Neural crest cell (in vitro differentiated cells): Measurements from ENCODE around the gene EML5. TPM values are rescaled to one million over a fixed set of nuclear protein-coding genes. Genes with fewer than 3 reads are reported as not detected.

Experiments
- DNase-seq: peaks from one replicate; pipeline ENCODE4 v3.0.0; 2021; ENCODE audit warnings: low read depth, mixed read lengths, low spot score
- H3K27ac Mint-ChIP-seq: one replicate; pipeline ENCODE4 v1.8.0; 2021; ENCODE audit warnings: mild to moderate bottlenecking, mixed read lengths; ENCODE audit not compliant: unreplicated experiment
- H3K27me3 Mint-ChIP-seq: 2 replicates; pipeline ENCODE4 v1.8.0; 2021; ENCODE audit warnings: low read depth, mild to moderate bottlenecking, mixed read lengths
- H3K36me3 Mint-ChIP-seq: 2 replicates; pipeline ENCODE4 v1.8.0; 2021; ENCODE audit warnings: low read depth, mild to moderate bottlenecking, mixed read lengths
- H3K4me1 Mint-ChIP-seq: 2 replicates; pipeline ENCODE4 v1.8.0; 2021; ENCODE audit warnings: mixed read lengths
- H3K4me3 Mint-ChIP-seq: one replicate; pipeline ENCODE4 v1.8.0; 2021; ENCODE audit warnings: mild to moderate bottlenecking, mixed read lengths
- H3K9me3 Mint-ChIP-seq: 2 replicates; pipeline ENCODE4 v1.8.0; 2021; ENCODE audit warnings: mixed read lengths
- CTCF ChIP-seq: fragments of 200-600 bp; sonication (generic); conservative IDR thresholded peaks from 2 replicates; pipeline ENCODE4 v1.5.0; 2021; ENCODE audit warnings: antibody characterized with exemption, mild to moderate bottlenecking
- total RNA-seq: library from RNA; stranded (reverse); gene quantifications from 2 replicates; pipeline ENCODE4 v1.2.1, GENCODE V29; 2021

The EML5 gene
- total RNA-seq, 1 donor from 2014 or later = 1.3 TPM

GRCh38 chr14:88775532-88775931 is 17.2 kb downstream of the EML5 start:
- DNase-seq = no peak
- Mint-ChIP-seq H3K27me3 (peaks cover 18% of the 10 kb centered on the region), H3K36me3 (no peaks in the 10 kb centered on the region)

GRCh38 chr14:88770736-88771135 is 22.0 kb downstream of the EML5 start:
- no peaks in the 10 kb centered on the region for H3K4me1 Mint-ChIP-seq
- H3K27me3 Mint-ChIP-seq = no peaks in the 10 kb centered on the region
- peaks cover 5% of the 10 kb centered on the region for H3K9me3 Mint-ChIP-seq
- TF ChIP-seq CTCF = no peak
- DNase-seq = no peak
- peaks cover 2% of the 10 kb centered on the region for H3K36me3 Mint-ChIP-seq
- H3K4me3 Mint-ChIP-seq = no peak overlapping the region
- no peak overlapping the region for H3K27ac Mint-ChIP-seq

More at GRCh38 chr14:88775532-88775931, 17.2 kb downstream of the EML5 start:
- TF ChIP-seq CTCF = no peak
- Mint-ChIP-seq H3K9me3 (no peaks in the 10 kb centered on the region), H3K4me1 (no peaks in the 10 kb centered on the region), H3K4me3 (no peak overlapping the region), H3K27ac (no peak overlapping the region)

GRCh38 chr14:88765130-88765529 is 27.6 kb downstream of the EML5 start:
- H3K9me3 Mint-ChIP-seq = peaks cover 5% of the 10 kb centered on the region

GRCh38 chr14:88753873-88754272 is 38.9 kb downstream of the EML5 start:
- no peak for TF ChIP-seq CTCF
- Mint-ChIP-seq H3K36me3 (no peaks in the 10 kb centered on the region), H3K27me3 (peaks cover 10% of the 10 kb centered on the region), H3K4me1 (no peaks in the 10 kb centered on the region), H3K4me3 (no peak overlapping the region), H3K9me3 (no peaks in the 10 kb centered on the region), H3K27ac (no peak overlapping the region)
- no peak for DNase-seq

More at GRCh38 chr14:88765130-88765529, 27.6 kb downstream of the EML5 start:
- Mint-ChIP-seq H3K27ac (no peak overlapping the region), H3K4me1 (no peaks in the 10 kb centered on the region), H3K36me3 (peaks cover 2% of the 10 kb centered on the region), H3K4me3 (no peak overlapping the region), H3K27me3 (peaks cover 8% of the 10 kb centered on the region)
- no peak for DNase-seq
- TF ChIP-seq CTCF = no peak

GRCh38 chr14:88750945-88751344 is 41.8 kb downstream of the EML5 start:
- no peak overlapping the region for H3K4me3 Mint-ChIP-seq
- no peaks in the 10 kb centered on the region for H3K36me3 Mint-ChIP-seq
- no peak overlapping the region for H3K27ac Mint-ChIP-seq
- no peak for TF ChIP-seq CTCF
- H3K4me1 Mint-ChIP-seq = no peaks in the 10 kb centered on the region
- peaks cover 1% of the 10 kb centered on the region for H3K27me3 Mint-ChIP-seq
- no peak for DNase-seq
- H3K9me3 Mint-ChIP-seq = no peaks in the 10 kb centered on the region

GRCh38 chr14:88750413-88750812 is 42.3 kb downstream of the EML5 start:
- no peaks in the 10 kb centered on the region for H3K9me3 Mint-ChIP-seq
- H3K27ac Mint-ChIP-seq = no peak overlapping the region
- H3K4me3 Mint-ChIP-seq = no peak overlapping the region
- H3K4me1 Mint-ChIP-seq = no peaks in the 10 kb centered on the region
- H3K36me3 Mint-ChIP-seq = no peaks in the 10 kb centered on the region
- H3K27me3 Mint-ChIP-seq = no peaks in the 10 kb centered on the region
- DNase-seq = no peak
- no peak for TF ChIP-seq CTCF
